Hepatocyte (in vitro differentiated cells): ENCODE results near the gene ADAMTS7. TPM values are rescaled to one million over a fixed set of nuclear protein-coding genes. Genes with fewer than 3 reads are reported as not detected.
"Not testable (repeated sequence)": the region's sequence is repeated elsewhere in the genome, so short reads cannot be mapped to it uniquely, and the experiment has no call there.

Experiments used
- DNase-seq: peaks from one replicate; pipeline ENCODE4 v3.0.0-alpha.2; 2016; ENCODE audit warnings: low spot score
- H2AFZ ChIP-seq: fragments of 200-600 bp; sonication (generic); 2 replicates; pipeline ENCODE4 v1.6.0; 2016; ENCODE audit warnings: antibody characterized with exemption, mild to moderate bottlenecking
- H3K27ac ChIP-seq: fragments of 200-600 bp; sonication (generic); 2 replicates; pipeline ENCODE4 v1.5.1; 2016; ENCODE audit warnings: mild to moderate bottlenecking
- H3K27me3 ChIP-seq: fragments of 200-600 bp; sonication (generic); 2 replicates; pipeline ENCODE4 v1.6.1; 2016
- H3K36me3 ChIP-seq: fragments of 200-600 bp; sonication (generic); replicated peaks from 2 replicates; pipeline ENCODE4 v1.5.1; 2016; ENCODE audit warnings: low read depth; ENCODE audit not compliant: insufficient read depth
- H3K4me1 ChIP-seq: fragments of 200-600 bp; sonication (generic); 2 replicates; pipeline ENCODE4 v1.5.1; 2016; ENCODE audit warnings: mild to moderate bottlenecking, moderate library complexity; ENCODE audit not compliant: insufficient read depth
- H3K4me2 ChIP-seq: fragments of 200-600 bp; sonication (generic); 2 replicates; pipeline ENCODE4 v1.6.0; 2016
- H3K4me3 ChIP-seq: fragments of 200-600 bp; sonication (generic); 2 replicates; pipeline ENCODE4 v1.5.1; 2016; ENCODE audit warnings: mild to moderate bottlenecking
- H3K79me2 ChIP-seq: fragments of 200-600 bp; sonication (generic); 2 replicates; pipeline ENCODE4 v1.6.0; 2017; ENCODE audit warnings: mild to moderate bottlenecking
- H3K9me2 ChIP-seq: fragments of 200-600 bp; sonication (generic); replicated peaks from 2 replicates; pipeline ENCODE4 v1.6.0; 2017; ENCODE audit warnings: mild to moderate bottlenecking; ENCODE audit not compliant: insufficient read depth
- H3K9me3 ChIP-seq: fragments of 200-600 bp; sonication (generic); 2 replicates; pipeline ENCODE4 v1.5.1; 2016; ENCODE audit warnings: low read depth, mild to moderate bottlenecking
- H4K20me1 ChIP-seq: fragments of 200-600 bp; sonication (generic); 2 replicates; pipeline ENCODE4 v1.6.0; 2016; ENCODE audit warnings: mild to moderate bottlenecking; ENCODE audit not compliant: insufficient read depth, poor library complexity, severe bottlenecking
- EZH2 ChIP-seq: fragments of 200-600 bp; sonication (generic); IDR thresholded peaks from 2 replicates; pipeline ENCODE4 v1.6.1; 2016; ENCODE audit warnings: antibody characterized with exemption, mild to moderate bottlenecking, borderline replicate concordance
- EZH2phosphoT487 ChIP-seq: fragments of 200-600 bp; sonication (generic); IDR thresholded peaks from one replicate; pipeline ENCODE4 v1.6.1; 2018; ENCODE audit warnings: antibody characterized with exemption, mild to moderate bottlenecking, low read depth, moderate library complexity; ENCODE audit not compliant: unreplicated experiment, severe bottlenecking
- WGBS: methylation state at CpG from one replicate; pipeline ENCODE4 v1.1.6; 2016; ENCODE audit warnings: low lambda C conversion rate; ENCODE audit errors: missing lambda C conversion rate; 5-methylcytosine and 5-hydroxymethylcytosine counted together
- polyA plus RNA-seq: library from polyadenylated mRNA; unstranded; fragments of >200 nt; fragmentation: Nextera tagmentation; extraction: Ambion mirVana; gene quantifications from 2 replicates; pipeline ENCODE4 v1.2.1, GENCODE V29; 2016
- total RNA-seq: library from RNA; depleted of rRNA; stranded (reverse); fragments of >200 nt; gene quantifications from 2 replicates; pipeline ENCODE4 v1.2.3, GENCODE V29; 2014
- TF ChIP-seq, protein P1 (sequence below): fragments of 200-600 bp; sonication (generic); IDR thresholded peaks from 2 replicates; pipeline ENCODE4 v1.5.1; 2016; ENCODE audit warnings: antibody characterized with exemption, mild to moderate bottlenecking; ENCODE audit not compliant: poor library complexity

ADAMTS7 gene
- total and polyA plus RNA-seq, 2 experiments from 2014 or later, result 12.1 to 14.7 TPM

DNA sequence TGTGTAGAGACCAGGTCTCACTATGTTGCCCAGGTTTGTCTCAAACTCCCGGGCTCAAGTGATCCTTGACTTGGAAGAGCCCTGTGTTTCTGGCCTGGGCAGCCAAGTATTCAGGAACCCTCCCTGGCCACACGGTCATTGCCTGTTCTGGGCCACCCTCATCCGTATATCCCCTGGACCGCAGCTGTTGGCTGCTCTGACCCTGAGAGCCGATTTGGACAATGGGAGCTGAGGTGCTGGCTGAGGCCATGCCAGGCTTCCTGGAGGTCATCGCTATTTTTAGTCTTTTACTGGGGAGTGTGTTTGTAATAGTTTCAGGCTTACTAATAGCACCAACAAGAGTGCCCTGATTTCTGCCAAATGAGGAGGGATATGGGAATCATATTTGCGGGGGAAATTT, 60.7 kb downstream of the ADAMTS7 start:
- Histone ChIP-seq H2AFZ (no peak overlapping the region), H3K4me2 (peak overlapping the region; percentile 68), H3K4me1 (peaks cover 3% of the 10 kb centered on the region), H3K9me2 (no peaks in the 10 kb centered on the region), H3K27me3 (no peaks in the 10 kb centered on the region), H3K4me3 (no peak overlapping the region), H3K36me3 (no peaks in the 10 kb centered on the region), H3K9me3 (no peaks in the 10 kb centered on the region), H3K27ac (no peak overlapping the region), H4K20me1 (no peaks in the 10 kb centered on the region), H3K79me2 (no peaks in the 10 kb centered on the region)
- no peak for DNase-seq
- WGBS, result 74% methylated on average over 7 of the region's 7 CpGs
- TF ChIP-seq, protein P1, sequence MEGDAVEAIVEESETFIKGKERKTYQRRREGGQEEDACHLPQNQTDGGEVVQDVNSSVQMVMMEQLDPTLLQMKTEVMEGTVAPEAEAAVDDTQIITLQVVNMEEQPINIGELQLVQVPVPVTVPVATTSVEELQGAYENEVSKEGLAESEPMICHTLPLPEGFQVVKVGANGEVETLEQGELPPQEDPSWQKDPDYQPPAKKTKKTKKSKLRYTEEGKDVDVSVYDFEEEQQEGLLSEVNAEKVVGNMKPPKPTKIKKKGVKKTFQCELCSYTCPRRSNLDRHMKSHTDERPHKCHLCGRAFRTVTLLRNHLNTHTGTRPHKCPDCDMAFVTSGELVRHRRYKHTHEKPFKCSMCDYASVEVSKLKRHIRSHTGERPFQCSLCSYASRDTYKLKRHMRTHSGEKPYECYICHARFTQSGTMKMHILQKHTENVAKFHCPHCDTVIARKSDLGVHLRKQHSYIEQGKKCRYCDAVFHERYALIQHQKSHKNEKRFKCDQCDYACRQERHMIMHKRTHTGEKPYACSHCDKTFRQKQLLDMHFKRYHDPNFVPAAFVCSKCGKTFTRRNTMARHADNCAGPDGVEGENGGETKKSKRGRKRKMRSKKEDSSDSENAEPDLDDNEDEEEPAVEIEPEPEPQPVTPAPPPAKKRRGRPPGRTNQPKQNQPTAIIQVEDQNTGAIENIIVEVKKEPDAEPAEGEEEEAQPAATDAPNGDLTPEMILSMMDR, result no peak
- TF ChIP-seq EZH2, result no peak
- no peak for TF ChIP-seq EZH2phosphoT487

DNA sequence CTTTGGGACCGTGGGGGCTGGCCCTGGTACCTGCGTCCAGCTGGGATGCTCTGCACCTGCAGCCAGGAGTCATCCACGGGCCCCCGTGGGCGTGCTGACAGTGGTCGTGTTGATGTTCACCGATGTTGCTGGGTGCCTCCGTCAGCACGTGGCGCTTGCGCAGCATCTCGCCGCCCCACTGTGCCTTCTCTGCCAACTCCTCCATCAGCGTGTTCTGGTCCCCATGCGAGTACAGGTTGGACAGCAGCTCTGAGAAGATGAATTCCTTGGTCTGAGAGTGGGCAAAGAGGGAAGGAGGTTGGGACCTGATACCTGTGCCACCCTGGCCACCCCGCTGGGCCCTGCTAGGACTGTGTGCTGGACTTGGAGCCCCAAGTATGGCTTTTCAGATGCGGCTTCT, 61.4 kb downstream of the ADAMTS7 start:
- Histone ChIP-seq H3K27ac (no peak overlapping the region), H2AFZ (no peak overlapping the region), H3K4me2 (no peak overlapping the region), H3K4me3 (no peak overlapping the region), H3K36me3 (no peaks in the 10 kb centered on the region), H3K79me2 (no peaks in the 10 kb centered on the region), H3K9me2 (no peaks in the 10 kb centered on the region), H4K20me1 (no peaks in the 10 kb centered on the region), H3K27me3 (no peaks in the 10 kb centered on the region), H3K9me3 (no peaks in the 10 kb centered on the region), H3K4me1 (peaks cover 2% of the 10 kb centered on the region)
- TF ChIP-seq, protein P1, result no peak
- TF ChIP-seq EZH2 (no peak), EZH2phosphoT487 (no peak)
- no peak for DNase-seq
- WGBS, result 92% methylated on average over 17 of the region's 17 CpGs

DNA sequence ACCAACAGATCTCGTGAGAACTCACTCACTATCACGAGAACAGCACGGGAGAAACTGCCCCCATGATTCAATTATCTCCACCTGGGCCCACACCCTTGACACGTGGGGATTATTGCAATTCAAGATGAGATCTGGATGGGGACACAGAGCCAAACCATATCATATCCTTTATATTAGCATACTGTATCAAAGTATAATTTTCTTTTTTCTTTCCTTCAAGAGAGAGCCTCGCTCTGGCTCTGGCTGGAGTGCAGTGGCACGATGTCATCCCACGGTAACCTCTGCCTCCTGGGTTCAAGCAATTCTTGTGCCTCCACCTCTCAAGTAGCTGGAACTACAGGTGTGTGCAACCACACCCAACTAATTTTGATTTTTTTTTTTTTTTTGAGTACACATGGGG, 63.4 kb downstream of the ADAMTS7 start:
- not testable (repeated sequence) for H3K27me3 ChIP-seq, H3K36me3 ChIP-seq, H3K27ac ChIP-seq, DNase-seq, H3K9me2 ChIP-seq, H3K4me2 ChIP-seq, H4K20me1 ChIP-seq, H3K4me1 ChIP-seq, H3K9me3 ChIP-seq, H3K4me3 ChIP-seq, H3K79me2 ChIP-seq, H2AFZ ChIP-seq
- 76% methylated on average over 7 of the region's 7 CpGs for WGBS

DNA sequence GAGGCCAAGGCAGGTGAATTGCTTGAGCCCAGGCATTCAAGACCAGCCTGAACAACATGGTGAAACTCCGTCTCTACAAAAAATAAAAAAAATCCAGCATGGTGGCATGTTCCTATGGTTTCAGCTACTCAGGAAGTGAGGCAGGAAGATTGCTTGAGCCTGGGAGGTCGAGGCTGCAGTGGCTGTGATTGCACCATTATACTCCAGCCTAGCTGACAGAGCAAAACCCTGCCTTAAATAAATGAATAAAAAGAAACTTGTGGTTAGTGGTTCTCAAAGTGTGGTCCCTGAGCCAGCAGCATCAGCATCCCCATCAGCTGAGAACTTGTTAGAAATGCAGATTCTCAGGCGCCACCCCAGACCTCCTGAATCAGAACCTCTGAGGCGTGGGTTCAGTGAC, 69.6 kb downstream of the ADAMTS7 start:
- 85% methylated on average over 4 of the region's 4 CpGs for WGBS

DNA sequence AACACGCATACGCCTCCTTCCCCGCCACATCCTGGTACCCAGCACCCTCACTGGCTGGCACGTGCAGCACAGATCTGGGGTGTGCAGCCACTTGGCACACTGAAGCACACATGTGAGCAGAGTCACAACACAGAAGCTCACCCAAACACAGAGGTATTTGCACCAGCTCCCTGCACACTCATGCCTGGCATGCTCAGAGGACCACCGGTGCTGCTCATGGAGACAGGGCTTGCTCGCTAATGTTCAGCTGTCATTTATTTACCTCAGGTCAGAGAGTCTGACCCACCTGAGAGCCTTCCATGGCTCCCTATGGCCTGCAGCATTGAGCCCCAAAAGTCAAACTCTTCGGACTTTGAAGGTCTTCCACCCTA, 70.4 kb downstream of the ADAMTS7 start:
- Histone ChIP-seq H2AFZ (no peak overlapping the region), H3K9me3 (no peaks in the 10 kb centered on the region), H3K27me3 (no peaks in the 10 kb centered on the region), H3K9me2 (no peaks in the 10 kb centered on the region), H3K79me2 (no peaks in the 10 kb centered on the region), H4K20me1 (no peaks in the 10 kb centered on the region), H3K4me2 (no peak overlapping the region), H3K36me3 (no peaks in the 10 kb centered on the region), H3K4me1 (no peaks in the 10 kb centered on the region), H3K4me3 (no peak overlapping the region), H3K27ac (no peak overlapping the region)
- DNase-seq, result no peak
- 90% methylated on average over 7 of the region's 7 CpGs for whole genome bisulfite sequencing
- no peak for TF ChIP-seq EZH2phosphoT487
- TF ChIP-seq, protein P1, result no peak
- TF ChIP-seq EZH2, result no peak

More for the DNA sequence above, 69.6 kb downstream of the ADAMTS7 start:
- not testable (repeated sequence) for H3K27ac ChIP-seq, H4K20me1 ChIP-seq, H3K4me1 ChIP-seq, DNase-seq, H2AFZ ChIP-seq, H3K79me2 ChIP-seq, H3K27me3 ChIP-seq, H3K36me3 ChIP-seq, H3K4me3 ChIP-seq, H3K4me2 ChIP-seq, H3K9me3 ChIP-seq, H3K9me2 ChIP-seq
